Fibroblast of lung (primary cell): Measurements from ENCODE around the gene IDNK.

Experiments
- EZH2 ChIP-seq: IDR thresholded peaks from 2 replicates; pipeline ENCODE4 v1.5.1; 2012; ENCODE audit warnings: low read length, control low read depth, mild to moderate bottlenecking; ENCODE audit errors: missing control alignments
- TF ChIP-seq, protein P1 (sequence below), 2 donors: IDR thresholded peaks in 1 of 2; conservative IDR thresholded peaks in 1 of 2; 1 replicate in 1 of 2; 2 replicates in 1 of 2; pipeline ENCODE4 v1.5.1; 2011 to 2012; ENCODE audit warnings: low read length in 2 of 2, control low read depth in 1 of 2, inconsistent platforms in 1 of 2, low read depth in 1 of 2, mild to moderate bottlenecking in 1 of 2

- TF ChIP-seq, protein P1, sequence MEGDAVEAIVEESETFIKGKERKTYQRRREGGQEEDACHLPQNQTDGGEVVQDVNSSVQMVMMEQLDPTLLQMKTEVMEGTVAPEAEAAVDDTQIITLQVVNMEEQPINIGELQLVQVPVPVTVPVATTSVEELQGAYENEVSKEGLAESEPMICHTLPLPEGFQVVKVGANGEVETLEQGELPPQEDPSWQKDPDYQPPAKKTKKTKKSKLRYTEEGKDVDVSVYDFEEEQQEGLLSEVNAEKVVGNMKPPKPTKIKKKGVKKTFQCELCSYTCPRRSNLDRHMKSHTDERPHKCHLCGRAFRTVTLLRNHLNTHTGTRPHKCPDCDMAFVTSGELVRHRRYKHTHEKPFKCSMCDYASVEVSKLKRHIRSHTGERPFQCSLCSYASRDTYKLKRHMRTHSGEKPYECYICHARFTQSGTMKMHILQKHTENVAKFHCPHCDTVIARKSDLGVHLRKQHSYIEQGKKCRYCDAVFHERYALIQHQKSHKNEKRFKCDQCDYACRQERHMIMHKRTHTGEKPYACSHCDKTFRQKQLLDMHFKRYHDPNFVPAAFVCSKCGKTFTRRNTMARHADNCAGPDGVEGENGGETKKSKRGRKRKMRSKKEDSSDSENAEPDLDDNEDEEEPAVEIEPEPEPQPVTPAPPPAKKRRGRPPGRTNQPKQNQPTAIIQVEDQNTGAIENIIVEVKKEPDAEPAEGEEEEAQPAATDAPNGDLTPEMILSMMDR (conservative IDR thresholded peaks at IDR 0.05 in 1 of 2, IDR thresholded peaks at IDR 0.05 in 1 of 2; ENCODE audit: low read depth in 1 of 2, low read length in 2 of 2), result no peak
- no peak for TF ChIP-seq EZH2
Observed at GRCh38 chr9:83655433-83655832, 32.5 kb downstream of the IDNK start.
